Measurements from ENCODE around the gene MRPL50.
A peak's percentile ranks its signal among the peaks of the same experiment; 100 is the strongest.

GRCh38 chr9:101398068-101398929 lies at the start of gene MRPL50, which contains the start of gene ZNF189:
- peak; percentile 95 for TF ChIP-seq POLR2AphosphoS5 (IDR thresholded peaks at IDR 0.05; ENCODE audit: low read depth, low read length)
- TF ChIP-seq TAF1 (IDR thresholded peaks at IDR 0.05; ENCODE audit: low read depth, low read length) = peak; percentile 86
- TF ChIP-seq POLR2A (IDR thresholded peaks at IDR 0.05; ENCODE audit: low read depth, low read length) = peak; percentile 95
- peak; percentile 53 for TF ChIP-seq SPI1 (IDR thresholded peaks at IDR 0.05; ENCODE audit: low read depth, low read length)
- no peak for TF ChIP-seq PAX5 (IDR thresholded peaks at IDR 0.05; ENCODE audit: insufficient read depth, low read length, severe bottlenecking)

All from GM12891 (cell line).